ENCODE measurements around the gene FAM131A.

FAM131A gene

DNA sequence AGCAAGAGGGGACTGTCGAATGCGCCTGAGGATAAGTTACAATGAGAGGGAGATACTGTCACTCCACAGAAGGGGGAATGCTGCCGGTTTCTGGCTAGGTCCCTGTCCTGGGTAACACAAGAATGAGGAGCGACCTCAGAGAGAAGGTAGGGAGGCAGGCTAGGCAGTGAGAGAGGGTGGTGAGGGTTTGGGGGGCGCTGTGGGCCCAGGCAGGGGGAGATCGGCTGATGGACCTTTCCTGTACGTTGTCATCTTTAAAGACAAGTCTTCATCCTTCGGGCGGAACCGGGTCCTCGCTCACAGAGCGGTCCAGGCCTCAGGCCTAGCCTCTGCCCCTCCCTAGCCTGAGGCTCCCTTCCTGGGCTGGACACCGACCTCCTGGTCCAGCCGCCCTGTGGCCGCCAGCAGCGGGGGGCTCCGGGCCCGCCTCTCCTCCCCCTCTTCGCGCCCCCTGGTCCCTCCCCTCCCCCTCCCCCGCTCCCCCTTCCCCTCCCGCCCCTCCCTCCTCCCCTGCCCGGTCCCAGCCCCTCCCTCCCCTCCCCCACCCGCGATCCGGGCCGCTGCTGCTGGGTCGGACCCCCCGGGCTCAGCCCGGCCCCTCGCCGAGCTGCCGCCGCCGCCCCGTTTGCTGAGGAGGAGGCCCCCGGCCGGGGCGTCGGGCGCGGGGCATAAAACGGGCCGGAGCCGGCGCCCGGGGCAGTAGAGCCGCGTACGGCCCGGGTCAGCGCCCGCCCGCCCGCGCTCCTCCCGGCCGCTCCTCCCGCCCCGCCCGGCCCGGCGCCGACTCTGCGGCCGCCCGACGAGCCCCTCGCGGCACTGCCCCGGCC is 42.2 kb downstream of the FAM131A start, which contains the start of gene CHRD:
Gene CHRD, plus strand, starts transcription at position 697 of the 827 bp plus-strand sequence. CDS start 265 bp downstream, outside the sequence.
- no peak for DNase-seq

DNA sequence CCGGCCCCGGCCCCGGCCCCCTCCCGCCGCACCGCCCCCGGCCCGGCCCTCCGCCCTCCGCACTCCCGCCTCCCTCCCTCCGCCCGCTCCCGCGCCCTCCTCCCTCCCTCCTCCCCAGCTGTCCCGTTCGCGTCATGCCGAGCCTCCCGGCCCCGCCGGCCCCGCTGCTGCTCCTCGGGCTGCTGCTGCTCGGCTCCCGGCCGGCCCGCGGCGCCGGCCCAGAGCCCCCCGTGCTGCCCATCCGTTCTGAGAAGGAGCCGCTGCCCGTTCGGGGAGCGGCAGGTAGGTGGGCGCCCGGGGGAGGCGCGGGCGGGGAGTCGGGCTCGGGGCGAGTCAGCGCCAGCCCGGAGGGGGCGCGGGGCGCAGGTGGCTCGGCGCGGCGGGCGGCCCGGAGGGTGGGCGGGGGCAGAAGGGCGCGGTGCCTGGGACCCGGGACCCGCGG is 42.8 kb downstream of the FAM131A start:
- peak; percentile 50 for DNase-seq

DNA sequence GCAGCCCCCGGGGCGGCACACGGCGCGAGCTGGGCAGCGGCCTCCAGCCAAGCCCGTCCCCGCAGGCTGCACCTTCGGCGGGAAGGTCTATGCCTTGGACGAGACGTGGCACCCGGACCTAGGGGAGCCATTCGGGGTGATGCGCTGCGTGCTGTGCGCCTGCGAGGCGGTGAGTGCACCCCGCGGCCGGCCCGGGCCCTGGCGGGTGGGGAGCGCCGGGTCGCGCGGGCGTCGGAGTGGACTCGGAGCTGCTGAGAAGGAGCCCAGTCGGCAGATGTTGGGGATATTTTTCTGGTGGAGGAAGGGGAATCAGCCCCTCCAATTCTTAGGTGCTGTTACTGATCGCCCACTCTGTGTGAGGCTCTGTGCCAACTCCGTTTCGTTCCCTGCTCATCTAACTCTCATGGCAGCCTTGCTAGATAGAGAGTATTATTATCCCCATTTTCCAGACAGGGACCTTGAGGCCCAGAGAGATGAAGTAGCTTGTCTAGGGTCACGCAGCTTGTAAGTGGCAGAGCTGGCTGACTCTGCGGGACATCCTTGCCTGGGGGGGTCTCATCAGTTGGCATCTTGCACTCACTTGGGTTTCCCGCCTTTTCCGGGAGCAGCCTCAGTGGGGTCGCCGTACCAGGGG is 43.3 kb downstream of the FAM131A start:
- DNase-seq, result peak; percentile 22

DNA sequence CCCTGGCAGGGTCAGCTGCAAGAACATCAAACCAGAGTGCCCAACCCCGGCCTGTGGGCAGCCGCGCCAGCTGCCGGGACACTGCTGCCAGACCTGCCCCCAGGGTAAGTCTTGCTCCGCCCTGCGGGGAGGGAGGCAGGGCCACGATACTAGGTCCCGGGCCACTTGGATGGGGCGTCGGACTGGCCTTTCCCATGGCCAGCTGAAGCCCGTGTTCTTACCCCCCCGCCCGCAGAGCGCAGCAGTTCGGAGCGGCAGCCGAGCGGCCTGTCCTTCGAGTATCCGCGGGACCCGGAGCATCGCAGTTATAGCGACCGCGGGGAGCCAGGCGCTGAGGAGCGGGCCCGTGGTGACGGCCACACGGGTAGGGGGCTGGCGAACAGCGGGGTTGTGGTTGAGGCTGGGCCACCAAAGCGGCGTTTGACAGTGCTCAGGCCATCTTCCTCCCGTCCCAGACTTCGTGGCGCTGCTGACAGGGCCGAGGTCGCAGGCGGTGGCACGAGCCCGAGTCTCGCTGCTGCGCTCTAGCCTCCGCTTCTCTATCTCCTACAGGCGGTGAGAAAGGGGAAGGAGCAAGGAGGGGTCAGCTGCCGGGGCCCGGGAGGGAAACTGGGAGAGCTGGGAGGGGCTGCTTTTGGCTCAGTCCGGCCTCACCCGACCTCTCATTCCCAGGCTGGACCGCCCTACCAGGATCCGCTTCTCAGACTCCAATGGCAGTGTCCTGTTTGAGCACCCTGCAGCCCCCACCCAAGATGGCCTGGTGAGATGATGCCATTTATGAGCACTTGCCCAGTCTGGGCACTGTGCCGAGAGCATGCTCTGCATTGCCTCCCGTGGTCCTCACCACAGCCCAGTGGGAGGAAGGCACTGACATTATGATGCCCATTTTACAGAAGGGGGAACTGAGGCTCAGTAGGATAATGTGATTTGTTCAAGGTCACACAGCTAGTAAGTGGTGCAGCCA is 44.1 kb downstream of the FAM131A start:
- no peak for DNase-seq

DNA sequence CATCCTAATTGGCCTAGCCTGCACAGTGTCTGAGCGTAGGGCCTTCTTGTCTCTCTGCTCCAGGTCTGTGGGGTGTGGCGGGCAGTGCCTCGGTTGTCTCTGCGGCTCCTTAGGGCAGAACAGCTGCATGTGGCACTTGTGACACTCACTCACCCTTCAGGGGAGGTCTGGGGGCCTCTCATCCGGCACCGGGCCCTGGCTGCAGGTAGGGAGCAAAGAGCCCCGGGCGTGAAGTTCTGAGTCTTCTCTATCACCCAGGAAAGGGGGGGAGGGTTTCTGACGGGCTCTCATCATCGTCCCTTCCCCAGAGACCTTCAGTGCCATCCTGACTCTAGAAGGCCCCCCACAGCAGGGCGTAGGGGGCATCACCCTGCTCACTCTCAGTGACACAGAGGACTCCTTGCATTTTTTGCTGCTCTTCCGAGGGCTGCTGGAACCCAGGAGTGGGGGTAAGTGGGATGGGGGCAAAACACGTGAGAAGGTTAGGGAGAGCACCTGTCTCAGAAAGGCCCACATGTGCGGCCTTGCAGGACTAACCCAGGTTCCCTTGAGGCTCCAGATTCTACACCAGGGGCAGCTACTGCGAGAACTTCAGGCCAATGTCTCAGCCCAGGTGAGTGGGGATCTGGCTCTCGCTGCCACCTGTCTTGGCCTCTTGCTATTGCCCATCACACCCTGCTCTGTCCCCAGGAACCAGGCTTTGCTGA is 45.1 kb downstream of the FAM131A start:
- no peak for DNase-seq

DNA sequence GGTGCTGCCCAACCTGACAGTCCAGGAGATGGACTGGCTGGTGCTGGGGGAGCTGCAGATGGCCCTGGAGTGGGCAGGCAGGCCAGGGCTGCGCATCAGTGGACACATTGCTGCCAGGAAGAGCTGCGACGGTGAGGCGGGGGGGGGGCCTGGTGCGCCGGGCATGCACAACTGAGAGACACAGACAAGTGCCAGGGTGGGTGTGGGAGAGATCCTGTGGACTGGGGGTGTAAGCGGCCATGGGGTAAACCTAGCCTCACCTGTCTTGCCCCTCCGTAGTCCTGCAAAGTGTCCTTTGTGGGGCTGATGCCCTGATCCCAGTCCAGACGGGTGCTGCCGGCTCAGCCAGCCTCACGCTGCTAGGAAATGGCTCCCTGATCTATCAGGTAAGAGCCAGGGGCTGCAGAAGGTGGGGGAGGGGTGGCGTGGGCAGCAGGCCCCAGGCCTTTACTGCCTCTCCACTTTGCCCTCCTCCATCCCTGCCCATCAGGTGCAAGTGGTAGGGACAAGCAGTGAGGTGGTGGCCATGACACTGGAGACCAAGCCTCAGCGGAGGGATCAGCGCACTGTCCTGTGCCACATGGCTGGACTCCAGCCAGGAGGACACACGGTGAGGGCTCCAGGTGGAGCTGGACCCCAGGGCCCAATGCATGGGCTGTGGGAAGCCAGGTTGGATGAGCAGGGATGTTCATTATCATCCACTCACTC is 45.8 kb downstream of the FAM131A start:
- DNase-seq, result no peak

DNA sequence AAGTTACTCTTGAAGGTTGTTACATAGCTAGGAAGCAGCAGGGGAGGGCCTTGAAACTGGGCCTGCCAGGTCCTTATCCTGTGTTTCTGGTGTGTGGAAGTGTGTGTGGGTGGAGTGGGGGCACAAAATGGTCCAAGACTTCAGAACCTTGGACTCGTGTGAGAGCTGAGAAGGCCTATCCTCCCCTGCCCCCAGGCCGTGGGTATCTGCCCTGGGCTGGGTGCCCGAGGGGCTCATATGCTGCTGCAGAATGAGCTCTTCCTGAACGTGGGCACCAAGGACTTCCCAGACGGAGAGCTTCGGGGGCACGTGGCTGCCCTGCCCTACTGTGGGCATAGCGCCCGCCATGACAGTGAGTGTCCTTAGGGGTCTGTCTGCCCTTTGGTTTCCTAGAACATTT is 46.9 kb downstream of the FAM131A start:
- DNase-seq, result no peak

DNA sequence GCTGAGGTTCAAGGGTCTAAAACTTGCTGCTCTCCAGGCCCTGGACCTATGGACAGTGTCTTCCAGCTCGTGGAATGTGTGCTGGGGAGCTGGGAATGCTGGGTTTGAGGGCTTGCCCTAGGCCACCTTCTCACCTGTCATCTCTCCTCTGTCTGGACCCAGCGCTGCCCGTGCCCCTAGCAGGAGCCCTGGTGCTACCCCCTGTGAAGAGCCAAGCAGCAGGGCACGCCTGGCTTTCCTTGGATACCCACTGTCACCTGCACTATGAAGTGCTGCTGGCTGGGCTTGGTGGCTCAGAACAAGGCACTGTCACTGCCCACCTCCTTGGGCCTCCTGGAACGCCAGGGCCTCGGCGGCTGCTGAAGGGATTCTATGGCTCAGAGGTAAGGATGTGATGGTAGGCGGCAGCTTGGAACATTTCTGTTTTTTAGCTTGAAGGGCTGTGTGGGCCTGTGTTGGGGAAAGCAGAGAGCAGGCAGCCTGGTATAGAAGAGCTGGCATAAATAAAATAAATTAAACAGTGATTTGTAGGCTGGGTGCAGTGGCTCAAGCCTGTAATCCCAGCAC is 47.5 kb downstream of the FAM131A start:
- no peak for DNase-seq

DNA sequence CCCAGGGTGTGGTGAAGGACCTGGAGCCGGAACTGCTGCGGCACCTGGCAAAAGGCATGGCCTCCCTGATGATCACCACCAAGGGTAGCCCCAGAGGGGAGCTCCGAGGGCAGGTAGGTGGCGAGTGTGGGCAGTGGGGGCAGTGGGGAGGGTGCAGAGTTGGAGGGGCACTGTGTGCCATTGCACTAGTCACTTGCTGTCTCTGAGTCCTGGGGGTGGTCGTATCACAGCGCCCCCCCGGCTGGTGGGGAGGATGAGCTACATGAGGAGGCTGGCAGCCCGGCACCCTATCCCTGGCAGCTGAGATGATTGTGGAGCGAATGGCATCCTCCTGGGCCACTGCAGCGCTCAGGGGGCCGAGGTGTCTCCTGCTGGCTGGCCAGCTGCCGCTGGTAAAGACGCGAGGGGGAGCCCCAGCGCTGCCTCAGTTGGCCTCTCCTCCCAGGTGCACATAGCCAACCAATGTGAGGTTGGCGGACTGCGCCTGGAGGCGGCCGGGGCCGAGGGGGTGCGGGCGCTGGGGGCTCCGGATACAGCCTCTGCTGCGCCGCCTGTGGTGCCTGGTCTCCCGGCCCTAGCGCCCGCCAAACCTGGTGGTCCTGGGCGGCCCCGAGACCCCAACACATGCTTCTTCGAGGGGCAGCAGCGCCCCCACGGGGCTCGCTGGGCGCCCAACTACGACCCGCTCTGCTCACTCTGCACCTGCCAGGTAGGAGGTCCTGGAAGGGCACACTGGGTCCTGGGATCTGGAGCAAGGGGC is 48.8 kb downstream of the FAM131A start:
- no peak for DNase-seq

DNA sequence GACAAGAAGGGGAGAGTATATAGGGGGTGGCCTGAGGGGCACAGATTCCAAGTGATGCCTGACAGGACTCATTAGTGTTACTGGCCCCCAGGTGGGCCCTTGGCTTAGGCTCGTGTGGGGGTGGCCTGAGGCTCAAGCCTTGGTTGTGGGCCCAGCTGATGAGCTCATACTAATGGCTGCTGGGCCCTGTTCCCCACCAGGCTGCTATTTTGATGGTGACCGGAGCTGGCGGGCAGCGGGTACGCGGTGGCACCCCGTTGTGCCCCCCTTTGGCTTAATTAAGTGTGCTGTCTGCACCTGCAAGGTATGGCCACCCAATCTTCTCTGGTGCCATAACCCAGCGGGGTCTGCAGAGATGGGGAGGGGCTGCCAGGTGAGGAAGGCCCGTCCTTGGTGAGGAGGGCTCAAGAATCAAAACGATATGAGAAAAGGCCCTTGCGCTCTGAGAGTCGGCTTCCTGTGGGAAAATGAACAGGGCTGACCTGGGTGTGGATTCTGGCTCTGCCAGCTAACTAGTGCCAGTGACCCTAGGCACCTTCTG is 49.8 kb downstream of the FAM131A start:
- DNase-seq, result no peak

DNA sequence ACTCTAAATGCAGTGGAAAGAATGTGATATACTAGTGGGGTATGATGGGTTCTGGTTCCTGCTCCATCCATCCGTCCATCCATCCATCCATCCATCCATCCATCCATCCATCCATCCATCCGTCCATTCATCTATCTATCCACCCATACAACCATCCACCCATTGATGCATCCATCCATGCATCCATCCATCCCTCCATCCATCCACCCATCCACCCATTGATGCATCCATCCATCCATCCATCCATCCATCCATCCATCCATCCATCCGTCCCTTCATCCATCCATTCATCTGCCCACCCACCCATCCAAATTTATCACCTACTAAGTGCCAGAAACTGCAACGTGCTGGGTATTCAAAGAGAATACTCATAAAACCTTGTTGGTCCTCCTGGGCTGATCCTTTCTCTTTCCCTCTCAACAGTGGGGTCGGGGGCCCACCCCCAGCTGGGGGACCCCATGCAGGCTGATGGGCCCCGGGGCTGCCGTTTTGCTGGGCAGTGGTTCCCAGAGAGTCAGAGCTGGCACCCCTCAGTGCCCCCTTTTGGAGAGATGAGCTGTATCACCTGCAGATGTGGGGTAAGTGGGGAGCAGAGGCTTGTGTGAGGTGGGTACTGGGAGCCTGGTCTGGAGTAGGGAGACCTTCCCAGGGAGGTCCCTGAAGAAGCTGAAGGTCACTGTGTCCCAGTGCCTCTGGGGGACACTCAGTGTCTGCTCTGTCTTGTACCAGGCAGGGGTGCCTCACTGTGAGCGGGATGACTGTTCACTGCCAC is 51.0 kb downstream of the FAM131A start:
- no peak for DNase-seq

DNA sequence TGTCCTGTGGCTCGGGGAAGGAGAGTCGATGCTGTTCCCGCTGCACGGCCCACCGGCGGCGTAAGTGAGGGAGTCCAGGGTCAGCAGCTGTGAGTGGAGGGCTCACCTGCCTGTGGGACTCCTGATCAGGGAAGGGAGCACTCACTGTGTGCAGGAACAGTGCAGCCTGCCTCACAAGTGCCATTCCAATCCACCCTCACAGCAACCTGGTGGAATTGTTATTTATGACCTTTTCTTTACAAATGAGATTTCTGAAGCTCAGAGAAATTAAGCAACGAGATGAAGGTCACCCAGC is 51.5 kb downstream of the FAM131A start:
- no peak for DNase-seq

DNA sequence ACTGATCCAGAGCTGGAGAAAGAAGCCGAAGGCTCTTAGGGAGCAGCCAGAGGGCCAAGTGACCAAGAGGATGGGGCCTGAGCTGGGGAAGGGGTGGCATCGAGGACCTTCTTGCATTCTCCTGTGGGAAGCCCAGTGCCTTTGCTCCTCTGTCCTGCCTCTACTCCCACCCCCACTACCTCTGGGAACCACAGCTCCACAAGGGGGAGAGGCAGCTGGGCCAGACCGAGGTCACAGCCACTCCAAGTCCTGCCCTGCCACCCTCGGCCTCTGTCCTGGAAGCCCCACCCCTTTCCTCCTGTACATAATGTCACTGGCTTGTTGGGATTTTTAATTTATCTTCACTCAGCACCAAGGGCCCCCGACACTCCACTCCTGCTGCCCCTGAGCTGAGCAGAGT is 52.0 kb downstream of the FAM131A start:
- DNase-seq, result no peak

DNA sequence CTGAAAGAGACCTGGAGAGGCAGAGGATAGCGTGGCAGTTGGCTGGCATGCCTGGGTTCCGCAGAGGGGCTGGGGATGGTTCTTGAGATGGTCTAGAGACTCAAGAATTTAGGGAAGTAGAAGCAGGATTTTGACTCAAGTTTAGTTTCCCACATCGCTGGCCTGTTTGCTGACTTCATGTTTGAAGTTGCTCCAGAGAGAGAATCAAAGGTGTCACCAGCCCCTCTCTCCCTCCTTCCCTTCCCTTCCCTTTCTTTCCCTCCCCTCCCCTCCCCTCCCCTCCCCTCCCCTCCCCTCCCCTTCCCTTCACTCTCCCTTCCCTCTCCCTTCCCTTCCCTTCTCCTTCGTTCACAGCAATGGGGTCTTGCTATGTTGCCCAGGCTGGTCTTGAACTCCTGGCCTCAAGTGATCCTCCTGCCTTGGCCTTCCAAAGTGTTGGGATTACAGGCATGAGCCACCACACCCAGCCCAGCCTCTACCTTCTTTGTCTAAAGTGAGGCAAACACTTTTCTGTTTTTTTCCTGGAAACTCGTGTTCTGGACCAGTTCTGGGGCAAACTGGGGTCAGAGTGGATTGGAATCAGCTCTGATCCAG is 52.6 kb downstream of the FAM131A start:
- DNase-seq, result no peak

DNA sequence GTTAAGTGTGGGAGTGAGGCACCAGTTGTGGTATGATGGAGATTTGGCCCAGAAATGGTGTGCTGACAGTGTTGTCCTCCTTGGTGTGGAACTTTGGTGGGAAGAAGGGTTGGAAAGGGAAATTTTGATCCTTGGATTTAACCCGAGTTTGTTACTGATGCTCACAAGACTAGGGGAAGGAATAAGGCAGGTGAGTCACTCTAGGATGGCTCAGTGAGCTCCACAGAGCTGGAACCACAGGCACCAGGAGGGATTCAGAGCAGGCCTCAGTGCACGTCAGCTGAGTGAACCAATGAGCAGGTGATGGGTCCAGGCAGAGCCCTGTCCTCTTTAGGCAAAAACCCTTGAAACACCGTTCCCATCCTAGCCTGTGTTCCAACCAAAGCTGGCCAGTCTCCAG is 53.9 kb downstream of the FAM131A start:
- DNase-seq, result no peak

DNA sequence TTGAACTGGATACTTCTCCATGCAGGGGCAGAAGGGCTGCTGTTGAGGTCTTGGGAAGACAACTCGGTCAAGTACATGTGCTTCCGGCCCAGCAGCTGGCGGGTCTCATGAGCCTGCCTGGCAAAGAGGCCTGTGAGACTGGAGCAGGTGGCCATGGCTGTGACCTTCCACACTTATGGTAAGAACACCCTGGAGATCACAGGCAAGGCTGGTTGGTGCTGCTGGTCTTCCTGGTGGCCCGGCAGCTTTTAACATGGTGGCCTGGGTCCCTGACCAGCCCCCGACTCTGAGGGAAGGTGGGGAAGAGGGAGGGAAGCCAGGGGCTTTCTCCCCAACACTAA is 57.9 kb downstream of the FAM131A start:
- no peak for DNase-seq

All from CD4-positive, alpha-beta T cell treated with Interleukin-6 for 4 hours (primary cell).